NCI-H2227 (cell line): Measurements from ENCODE around the gene GRAP2.
A peak's percentile ranks its signal among the peaks of the same experiment; 100 is the strongest.
"Not testable (repeated sequence)": the region's sequence is repeated elsewhere in the genome, so short reads cannot be mapped to it uniquely, and the experiment has no call there.

Source experiments
- DNase-seq: peaks from one replicate; lab custom pipeline; 2025; ENCODE audit not compliant: unreplicated experiment; lab: John Stamatoyannopoulos, UW

Gene GRAP2

DNA sequence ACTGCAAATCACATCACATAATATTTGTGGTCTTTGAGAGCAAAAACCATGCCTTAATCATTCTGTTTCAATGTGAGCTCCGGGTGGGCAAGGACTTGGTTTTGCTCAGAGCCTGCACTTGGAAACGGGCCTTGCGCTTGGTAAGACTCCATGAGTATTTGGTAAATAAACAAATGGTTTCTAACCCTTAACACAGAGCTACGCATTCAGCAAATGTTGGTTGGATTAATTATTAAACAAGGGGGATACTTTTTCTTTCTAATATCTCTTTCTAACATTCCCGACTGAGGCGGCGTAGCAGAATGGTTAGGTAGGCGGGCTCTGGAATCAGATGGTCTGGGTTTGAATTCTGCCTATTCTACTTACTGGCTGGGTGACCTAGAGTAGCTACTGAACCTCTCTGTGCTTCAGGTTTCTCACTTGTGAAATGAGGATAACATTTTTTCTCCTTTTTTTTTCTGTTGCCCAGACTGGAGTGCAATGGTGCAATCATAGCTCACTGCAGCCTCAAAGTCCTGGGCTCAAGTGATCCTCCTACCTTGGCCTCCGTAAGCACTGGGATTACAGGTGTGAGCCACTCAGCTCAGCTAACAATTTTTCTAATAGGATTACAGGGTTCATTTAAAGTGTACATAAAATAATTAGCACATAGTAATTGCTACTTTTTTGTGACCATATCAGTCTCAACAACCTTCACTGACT is 90.4 kb downstream of the GRAP2 start:
- no peak for DNase-seq

DNA sequence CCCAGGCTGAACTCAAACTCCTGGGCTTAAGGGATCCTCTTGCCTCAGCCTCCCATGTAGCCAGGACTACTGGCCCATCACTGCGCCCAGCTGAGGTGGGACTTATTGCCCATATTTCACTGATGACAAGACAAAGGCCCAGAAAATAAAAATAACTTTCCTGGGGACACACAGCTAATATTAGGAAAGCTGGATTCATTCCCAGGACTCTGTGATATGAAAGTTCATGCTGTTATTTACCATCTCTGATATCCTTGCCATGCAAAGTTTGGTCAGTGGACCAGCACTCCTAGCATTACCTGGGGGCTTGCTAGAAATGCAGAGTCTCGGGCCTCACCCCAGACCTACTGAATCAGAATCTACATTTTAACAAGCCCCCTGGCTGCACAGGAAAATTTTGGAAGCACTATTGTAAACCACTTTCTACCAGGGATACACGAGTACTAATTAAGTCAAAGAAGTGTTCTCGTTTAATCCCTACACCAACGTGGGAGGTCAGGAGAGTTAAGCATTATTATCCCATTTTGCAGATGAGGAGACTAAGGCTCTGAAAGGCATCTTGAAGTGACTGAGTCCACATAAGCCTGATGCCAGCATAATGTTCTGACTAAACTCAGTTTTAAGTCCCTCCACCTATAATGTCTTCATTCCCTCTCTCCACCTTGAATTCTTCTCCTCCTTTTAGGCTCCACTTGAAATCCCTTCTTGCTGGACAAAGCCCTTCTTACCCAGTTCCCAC is 91.4 kb downstream of the GRAP2 start:
- DNase-seq, result no peak

DNA sequence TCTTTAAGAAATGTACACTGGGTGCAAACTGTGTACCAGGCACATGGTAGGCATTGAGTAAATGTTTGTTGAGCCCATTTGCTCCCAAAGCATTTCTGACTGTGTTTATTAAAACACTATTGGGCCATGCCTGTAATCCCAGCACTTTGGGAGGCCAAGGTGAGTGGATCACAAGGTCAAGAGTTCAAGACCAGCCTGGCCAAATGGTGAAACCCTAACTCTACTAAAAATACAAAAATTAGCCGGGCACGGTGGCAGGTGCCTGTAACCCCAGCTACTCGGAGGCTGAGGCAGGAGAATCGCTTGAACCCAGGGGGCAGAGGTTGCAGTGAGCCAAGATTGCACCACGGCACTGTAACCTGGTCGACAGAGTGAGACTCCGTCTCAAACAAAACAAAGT is 92.0 kb downstream of the GRAP2 start:
- not testable (repeated sequence) for DNase-seq

DNA sequence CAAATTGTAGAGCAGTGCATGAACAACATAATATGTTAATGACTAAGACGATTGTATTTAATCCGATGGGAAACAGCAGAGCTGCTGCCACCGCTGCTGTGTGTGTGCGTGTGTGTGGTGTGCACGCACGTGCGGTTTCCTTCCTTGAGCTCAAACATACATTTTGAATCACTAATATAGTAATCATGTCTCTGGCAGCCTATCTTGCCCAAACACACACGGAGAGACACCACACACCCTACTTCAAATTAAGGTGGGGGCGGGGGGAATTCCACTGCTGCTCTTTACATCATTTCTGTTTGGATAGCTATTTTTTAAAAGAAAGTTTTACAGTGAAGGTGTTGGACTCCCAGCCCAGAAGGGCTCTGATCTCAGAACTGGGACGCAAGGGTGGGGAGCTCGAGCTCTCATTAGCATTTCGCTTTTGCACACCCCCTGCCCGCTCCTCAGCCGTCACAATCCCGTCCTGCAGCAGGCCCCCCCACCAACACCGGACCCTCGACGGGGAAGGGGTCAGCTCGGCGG is 93.2 kb downstream of the GRAP2 start:
- no peak for DNase-seq

DNA sequence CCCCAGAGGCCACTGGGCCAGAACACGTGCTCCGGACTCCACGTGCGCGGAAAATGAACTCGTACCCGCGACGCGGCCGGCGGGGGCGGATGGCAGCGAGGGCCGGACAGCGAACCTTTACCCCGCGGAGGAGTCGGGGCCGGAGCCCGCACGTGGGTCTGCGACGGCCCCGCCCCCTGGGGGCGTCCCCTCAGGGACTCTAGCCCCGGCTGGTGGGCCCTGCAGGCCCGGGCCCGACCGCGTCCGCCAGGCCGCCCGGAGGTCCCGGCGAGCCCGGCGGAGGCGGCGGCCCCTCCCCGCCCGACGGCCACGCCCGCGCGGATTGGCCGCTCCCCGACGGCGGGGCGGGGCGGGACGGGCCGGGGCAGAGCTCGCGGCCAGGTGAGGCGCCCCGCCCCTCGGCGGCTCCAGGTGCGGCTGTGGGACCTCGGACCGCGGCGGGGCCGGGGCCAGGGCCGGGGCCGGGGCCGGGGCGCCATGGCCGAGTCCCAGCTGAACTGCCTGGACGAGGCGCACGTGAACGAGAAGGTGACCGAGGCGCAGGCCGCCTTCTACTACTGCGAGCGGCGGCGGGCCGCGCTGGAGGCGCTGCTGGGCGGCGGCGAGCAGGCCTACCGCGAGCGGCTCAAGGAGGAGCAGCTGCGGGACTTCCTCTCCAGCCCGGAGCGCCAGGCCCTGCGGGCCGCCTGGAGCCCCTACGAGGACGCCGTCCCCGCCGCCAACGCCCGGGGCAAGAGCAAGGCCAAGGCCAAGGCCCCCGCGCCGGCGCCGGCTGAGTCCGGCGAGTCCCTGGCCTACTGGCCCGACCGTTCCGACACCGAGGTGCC is 93.9 kb downstream of the GRAP2 start, which contains the start of gene FAM83F:
TSS of gene FAM83F (plus strand) at position 389 of the 827 bp plus-strand sequence. CDS start at position 478, 89 bp downstream.
- no peak for DNase-seq

DNA sequence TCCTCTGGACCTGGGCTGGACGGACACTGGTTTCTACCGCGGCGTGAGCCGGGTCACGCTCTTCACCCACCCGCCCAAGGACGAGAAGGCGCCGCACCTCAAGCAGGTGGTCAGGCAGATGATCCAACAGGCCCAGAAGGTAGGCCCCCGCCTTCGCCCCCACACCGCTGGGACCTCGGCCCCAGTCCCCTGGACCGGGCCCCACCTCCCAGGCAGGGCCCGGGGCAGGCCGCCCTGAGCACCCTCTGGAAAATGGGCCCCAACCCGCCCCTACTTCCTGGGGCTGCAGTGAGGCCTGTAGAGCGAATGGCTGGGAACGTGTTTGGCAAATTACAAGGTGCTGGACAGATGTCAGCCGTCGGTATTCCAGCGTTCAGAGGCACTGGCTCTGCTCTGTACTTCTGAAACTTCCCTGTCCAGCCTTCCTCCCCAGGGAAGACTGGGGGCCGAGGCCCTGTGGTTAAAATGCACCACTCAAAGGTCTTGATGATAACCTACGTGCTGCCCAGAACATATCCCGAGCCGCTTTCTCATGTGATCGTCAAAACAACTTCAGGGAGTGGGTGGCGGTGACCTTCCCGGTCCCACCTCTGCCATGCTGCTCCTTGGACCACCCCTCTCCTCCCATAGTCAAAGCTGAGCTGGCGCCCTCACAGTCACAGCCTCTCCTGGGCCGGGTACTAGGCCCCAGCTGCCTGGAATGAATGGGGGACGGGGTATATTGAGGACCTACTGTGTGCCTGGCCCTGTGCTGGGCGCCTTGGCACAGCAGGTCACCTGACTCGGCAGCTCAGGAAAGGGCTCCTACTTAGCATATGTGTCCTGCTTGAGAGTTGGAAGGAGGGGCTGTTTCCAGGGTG is 94.7 kb downstream of the GRAP2 start:
- no peak for DNase-seq

DNA sequence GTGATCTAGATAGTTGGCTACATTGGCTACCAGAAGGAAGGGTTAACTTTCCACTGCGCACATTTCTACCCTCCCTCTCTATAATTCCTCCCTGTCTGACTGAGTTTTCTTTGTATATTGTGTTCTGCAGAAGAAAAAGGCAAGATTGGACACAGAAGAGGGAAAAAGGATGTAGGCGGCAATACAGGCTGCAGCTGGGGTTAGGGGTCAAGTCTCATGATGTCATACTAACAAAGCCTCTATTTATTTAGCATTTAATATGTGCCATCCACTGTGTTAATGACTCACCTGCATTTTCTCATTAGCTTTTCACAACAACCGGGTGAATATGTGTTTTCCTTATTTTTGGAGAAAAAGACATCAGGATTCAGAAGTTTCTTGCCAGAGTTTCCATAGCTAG is 95.8 kb downstream of the GRAP2 start:
- DNase-seq, result no peak

- no peak for DNase-seq
Measured at GRCh38 chr22:39997421-39997820, 96.5 kb downstream of the GRAP2 start.

GRCh38 chr22:39997939-39998726 is 97.2 kb downstream of the GRAP2 start:
- peak; percentile 66 for DNase-seq

GRCh38 chr22:39999144-39999757 is 98.4 kb downstream of the GRAP2 start:
- DNase-seq, result no peak

DNA sequence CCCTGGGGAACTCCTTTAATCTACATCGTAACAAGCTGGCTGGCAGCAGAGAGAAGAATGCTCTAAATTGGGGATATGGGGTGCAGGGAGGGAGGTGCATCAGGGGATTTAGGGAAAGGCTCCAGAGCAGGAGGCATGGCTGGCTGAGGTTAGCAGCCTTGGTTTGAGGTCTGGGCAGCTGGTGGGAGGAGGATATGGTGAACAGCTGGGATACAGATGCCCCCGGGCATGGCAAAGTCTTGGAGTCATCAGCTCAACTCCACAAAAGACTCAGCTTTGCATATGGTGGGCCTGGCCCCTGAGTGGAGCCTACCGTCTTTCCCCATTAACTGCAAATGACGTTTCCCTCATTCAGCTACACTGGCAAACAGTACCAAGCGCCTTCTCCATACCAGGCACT is 99.3 kb downstream of the GRAP2 start:
- no peak for DNase-seq

DNA sequence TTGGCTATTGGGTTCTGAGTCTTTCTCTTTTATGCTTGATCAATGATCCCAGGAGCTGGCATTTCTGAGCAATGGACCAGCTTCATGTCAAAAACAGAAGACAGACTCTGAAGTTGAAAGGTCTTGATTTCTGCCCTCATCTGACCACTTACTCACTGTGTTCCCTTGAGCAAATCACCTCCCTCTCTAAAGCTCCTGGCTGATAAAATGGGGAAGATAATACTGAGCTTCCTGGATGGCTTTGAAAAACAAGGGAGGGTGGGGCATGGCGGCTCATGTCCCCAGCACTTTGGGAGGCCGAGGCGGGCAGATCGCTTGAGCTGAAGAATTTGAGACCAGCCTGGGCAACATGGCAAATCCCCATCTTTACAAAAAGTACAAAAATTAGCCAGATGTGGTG is 100.2 kb downstream of the GRAP2 start:
- no peak for DNase-seq

DNA sequence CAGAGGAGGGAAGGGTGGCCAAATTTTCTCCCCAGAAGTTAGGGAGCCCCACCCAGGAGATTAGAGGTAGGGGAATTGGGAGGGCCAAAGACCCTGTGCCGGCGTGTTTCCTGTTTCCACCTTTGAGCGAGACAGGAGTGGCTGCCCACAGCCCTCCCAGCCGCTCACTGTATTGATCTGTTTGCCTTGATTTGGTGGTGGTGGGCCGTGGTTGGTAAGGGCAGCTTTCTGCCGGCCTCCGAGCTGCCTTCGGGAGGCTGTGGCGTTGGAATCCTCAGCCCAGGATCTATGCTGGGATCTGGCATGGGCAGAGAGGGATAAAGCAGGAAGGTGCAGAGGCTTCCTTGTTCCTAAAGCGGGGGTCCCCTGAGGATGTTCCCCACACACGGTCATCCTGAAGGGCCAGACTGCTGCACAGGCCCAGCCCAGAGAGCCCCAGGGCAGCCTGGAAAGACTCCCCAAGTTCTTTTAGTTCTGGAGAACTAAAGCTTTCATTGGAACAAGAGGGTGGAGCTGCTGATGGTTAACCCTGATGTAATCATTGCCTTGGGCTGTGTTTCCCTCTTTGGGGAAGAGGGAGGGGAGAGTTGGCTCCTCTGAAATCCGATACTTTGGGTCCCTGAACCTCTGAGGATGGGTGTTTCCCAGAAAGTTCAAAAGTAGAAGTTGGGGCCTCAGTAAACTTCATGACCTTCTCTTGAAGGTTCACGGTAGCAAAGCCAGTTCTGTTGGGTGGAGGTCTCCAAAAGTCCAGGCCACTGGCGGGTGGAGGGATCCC is 101.1 kb downstream of the GRAP2 start:
- DNase-seq, result no peak

- DNase-seq, result no peak
Measured at GRCh38 chr22:40002935-40003715, 102.2 kb downstream of the GRAP2 start.

GRCh38 chr22:40004836-40005235 is 104.0 kb downstream of the GRAP2 start:
- no peak for DNase-seq

- no peak for DNase-seq
Measured at GRCh38 chr22:40006641-40007040, 105.8 kb downstream of the GRAP2 start.

- DNase-seq, result no peak
Measured at GRCh38 chr22:40007853-40008710, 107.2 kb downstream of the GRAP2 start.
